ENCODE results near the gene IFIT3. TPM values are rescaled to one million over a fixed set of nuclear protein-coding genes. Genes with fewer than 3 reads are reported as not detected.
"Not testable (repeated sequence)": the region's sequence is repeated elsewhere in the genome, so short reads cannot be mapped to it uniquely, and the experiment has no call there.

IFIT3 gene
- polyA plus RNA-seq, 4 donors, result 16.2 to 19.5 (median 16.9) TPM

DNA sequence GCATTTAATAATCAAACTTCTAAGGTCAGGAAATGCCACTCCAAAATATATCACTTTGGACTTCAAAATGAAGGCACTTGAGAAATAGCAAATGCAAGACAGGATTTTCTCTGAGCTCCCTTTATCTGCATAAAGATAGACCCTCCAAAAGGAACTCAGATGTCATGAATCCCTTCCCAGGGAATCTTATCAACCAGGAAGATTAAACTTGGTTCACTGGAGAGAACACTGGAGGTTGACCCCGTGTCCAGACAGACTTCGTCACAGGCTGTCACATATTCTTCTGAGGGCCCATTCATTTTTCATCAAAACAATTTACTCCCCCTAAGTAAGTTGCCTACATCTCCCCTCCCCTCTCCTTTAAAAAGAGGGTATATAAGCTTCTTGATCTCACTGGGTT lies 21.2 kb downstream of the IFIT3 start:
- no peak overlapping the region for H3K4me3 ChIP-seq (ENCODE audit: low read depth in 1 of 3, low read length in 3 of 3)
- no peaks in the 10 kb centered on the region for H3K27me3 ChIP-seq (ENCODE audit: control insufficient read depth in 3 of 3, insufficient read depth in 3 of 3, low read length in 3 of 3)
- WGBS, 3 donors, result 47 to 73% (median 67%) methylated on average over 2 of the region's 2 CpGs
- DNase-seq, result no peak
- FAIRE-seq, result no peak
- peaks cover 0 to 68% (median 10%) of the 10 kb centered on the region in 3 donors for H3K4me1 ChIP-seq (ENCODE audit: control insufficient read depth in 3 of 3, insufficient read depth in 2 of 3, low read depth in 1 of 3, low read length in 2 of 3)
- H3K36me3 ChIP-seq (ENCODE audit: control insufficient read depth in 3 of 3, insufficient read depth in 2 of 3, low read depth in 1 of 3, low read length in 3 of 3), result no peaks in the 10 kb centered on the region
- H3K9me3 ChIP-seq (ENCODE audit: control insufficient read depth in 2 of 2, insufficient read depth in 1 of 2, low read depth in 1 of 2, low read length in 1 of 2), result peaks cover 0 to 9% of the 10 kb centered on the region in 2 donors
- H3K27ac ChIP-seq (ENCODE audit: low read depth in 1 of 3, low read length in 2 of 3), result peak overlapping the region in 1 of 3 donors; percentile 98

DNA sequence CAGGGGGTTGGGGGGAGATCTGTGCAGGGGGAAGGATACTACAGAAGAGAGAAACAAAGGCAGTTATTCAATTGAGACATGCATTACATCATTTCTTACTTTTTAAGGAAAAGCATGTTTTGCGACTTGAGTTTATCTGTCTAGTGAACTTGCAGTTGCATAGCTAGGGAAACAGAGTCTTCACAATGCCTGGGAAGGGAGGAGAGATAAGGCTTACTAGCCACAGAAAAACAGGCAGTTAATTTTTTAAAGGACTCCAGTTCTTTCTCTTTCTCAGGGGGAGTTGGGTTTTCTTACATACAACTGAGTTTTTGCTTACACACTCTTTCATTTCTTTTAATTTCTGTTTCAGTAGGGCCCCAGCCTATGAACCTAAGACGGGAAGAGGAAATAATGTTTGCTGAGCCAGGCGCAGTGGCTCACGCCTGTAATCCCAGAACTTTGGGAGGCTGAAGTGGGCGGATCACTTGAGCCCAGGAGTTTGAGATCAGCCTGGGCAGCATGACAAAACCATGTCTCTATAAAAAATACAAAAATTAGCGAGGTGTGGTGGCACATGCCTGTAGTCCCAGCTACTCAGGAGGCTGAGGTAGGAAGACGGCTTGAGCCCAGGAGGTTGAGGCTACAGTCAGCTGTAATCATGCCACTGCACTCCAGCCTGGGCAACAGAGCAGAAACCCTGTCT lies 23.0 kb downstream of the IFIT3 start:
- Histone ChIP-seq H3K4me1 (ENCODE audit: control insufficient read depth in 3 of 3, insufficient read depth in 2 of 3, low read depth in 1 of 3, low read length in 2 of 3) (peaks cover 0 to 68% (median 10%) of the 10 kb centered on the region in 3 donors), H3K27ac (ENCODE audit: low read depth in 1 of 3, low read length in 2 of 3) (peak overlapping the region; percentile 82 to 98 (median 83)), H3K9me3 (ENCODE audit: control insufficient read depth in 2 of 2, insufficient read depth in 1 of 2, low read depth in 1 of 2, low read length in 1 of 2) (peaks cover 0 to 12% of the 10 kb centered on the region in 2 donors)
- DNase-seq, result peak; percentile 49 to 58
- H3K36me3 ChIP-seq (ENCODE audit: control insufficient read depth in 3 of 3, insufficient read depth in 2 of 3, low read depth in 1 of 3, low read length in 3 of 3); FAIRE-seq; H3K4me3 ChIP-seq (ENCODE audit: low read depth in 1 of 3, low read length in 3 of 3); H3K27me3 ChIP-seq (ENCODE audit: control insufficient read depth in 3 of 3, insufficient read depth in 3 of 3, low read length in 3 of 3): not testable (repeated sequence)
- 7 to 18% (median 16%) methylated on average over 7 of the region's 7 CpGs for WGBS, 3 donors

DNA sequence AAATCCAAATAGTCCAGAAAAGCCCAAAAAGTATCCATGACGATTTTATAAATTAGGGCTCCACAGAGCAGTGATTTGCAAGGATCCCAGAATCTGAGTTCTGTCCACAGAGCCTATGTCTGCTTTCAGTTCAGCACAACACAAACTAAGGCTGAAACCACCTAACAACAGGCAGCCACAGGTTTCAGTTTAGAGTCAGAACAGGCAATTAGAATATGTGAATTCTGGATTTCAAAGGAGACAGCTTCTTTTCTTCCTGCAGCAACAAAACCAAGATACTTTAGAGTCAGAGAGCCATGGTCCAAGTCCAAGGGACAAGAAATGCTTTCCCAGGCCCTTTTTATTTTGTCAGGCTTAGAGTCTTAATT lies 23.6 kb downstream of the IFIT3 start:
- Histone ChIP-seq H3K27me3 (ENCODE audit: control insufficient read depth in 3 of 3, insufficient read depth in 3 of 3, low read length in 3 of 3) (no peaks in the 10 kb centered on the region), H3K36me3 (ENCODE audit: control insufficient read depth in 3 of 3, insufficient read depth in 2 of 3, low read depth in 1 of 3, low read length in 3 of 3) (no peaks in the 10 kb centered on the region), H3K9me3 (ENCODE audit: control insufficient read depth in 2 of 2, insufficient read depth in 1 of 2, low read depth in 1 of 2, low read length in 1 of 2) (peaks cover 0 to 12% of the 10 kb centered on the region in 2 donors), H3K4me3 (ENCODE audit: low read depth in 1 of 3, low read length in 3 of 3) (no peak overlapping the region), H3K27ac (ENCODE audit: low read depth in 1 of 3, low read length in 2 of 3) (peak overlapping the region; percentile 82 to 98 (median 83)), H3K4me1 (ENCODE audit: control insufficient read depth in 3 of 3, insufficient read depth in 2 of 3, low read depth in 1 of 3, low read length in 2 of 3) (peaks cover 0 to 62% (median 10%) of the 10 kb centered on the region in 3 donors)
- WGBS, 3 donors, result 7 to 33% (median 24%) methylated on average over 1 of the region's 1 CpG
- peak in 1 of 2 donors; percentile 37 for DNase-seq
- FAIRE-seq, result no peak

DNA sequence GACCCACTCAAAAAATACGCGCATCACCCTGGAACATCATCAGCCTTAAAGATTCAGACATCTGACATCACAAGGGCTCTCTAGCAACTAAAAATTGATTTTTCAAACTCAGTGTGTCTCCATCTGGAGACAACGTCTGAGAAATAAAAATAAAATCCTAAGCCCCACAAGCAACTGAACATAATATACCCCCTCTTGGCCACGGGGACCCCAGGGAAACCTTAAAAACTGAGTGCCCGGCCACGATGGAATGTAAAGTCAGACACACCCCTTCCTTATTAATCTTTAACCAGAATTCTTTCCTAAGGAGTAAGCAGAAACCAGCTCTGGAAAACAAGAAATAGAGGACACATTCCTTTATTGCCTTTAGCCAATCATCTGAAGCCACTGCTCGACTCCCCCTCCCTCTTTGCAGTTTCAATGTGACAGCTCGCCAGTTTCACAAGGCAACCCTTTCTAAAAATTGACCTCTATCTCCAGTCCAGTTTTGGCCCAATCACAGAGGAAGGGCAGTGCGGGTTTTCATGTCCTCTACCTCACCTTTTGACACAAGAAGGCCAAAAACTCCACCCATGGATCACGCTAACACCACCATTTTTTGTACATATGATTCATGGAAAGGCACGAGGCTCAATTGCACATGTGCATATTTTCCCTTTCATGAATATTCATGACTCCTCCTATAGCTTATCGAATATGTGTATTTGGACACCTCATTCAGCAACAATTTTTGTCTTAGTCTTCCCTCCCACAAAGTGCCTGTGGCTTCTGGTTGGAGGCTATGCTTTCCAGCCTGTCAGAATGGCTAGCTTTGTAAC lies 24.2 kb downstream of the IFIT3 start:
- Histone ChIP-seq H3K4me3 (ENCODE audit: low read depth in 1 of 3, low read length in 3 of 3) (peak overlapping the region in 1 of 3 donors; percentile 8), H3K9me3 (ENCODE audit: control insufficient read depth in 2 of 2, insufficient read depth in 1 of 2, low read depth in 1 of 2, low read length in 1 of 2) (peaks cover 0 to 12% of the 10 kb centered on the region in 2 donors), H3K36me3 (ENCODE audit: control insufficient read depth in 3 of 3, insufficient read depth in 2 of 3, low read depth in 1 of 3, low read length in 3 of 3) (no peaks in the 10 kb centered on the region), H3K27me3 (ENCODE audit: control insufficient read depth in 3 of 3, insufficient read depth in 3 of 3, low read length in 3 of 3) (no peaks in the 10 kb centered on the region), H3K4me1 (ENCODE audit: control insufficient read depth in 3 of 3, insufficient read depth in 2 of 3, low read depth in 1 of 3, low read length in 2 of 3) (peaks cover 0 to 60% (median 5%) of the 10 kb centered on the region in 3 donors), H3K27ac (ENCODE audit: low read depth in 1 of 3, low read length in 2 of 3) (peak overlapping the region; percentile 82 to 98 (median 83))
- DNase-seq (peak; percentile 76 to 90), FAIRE-seq (no peak)
- WGBS, 3 donors, result 14 to 35% (median 22%) methylated on average over 12 of the region's 12 CpGs

DNA sequence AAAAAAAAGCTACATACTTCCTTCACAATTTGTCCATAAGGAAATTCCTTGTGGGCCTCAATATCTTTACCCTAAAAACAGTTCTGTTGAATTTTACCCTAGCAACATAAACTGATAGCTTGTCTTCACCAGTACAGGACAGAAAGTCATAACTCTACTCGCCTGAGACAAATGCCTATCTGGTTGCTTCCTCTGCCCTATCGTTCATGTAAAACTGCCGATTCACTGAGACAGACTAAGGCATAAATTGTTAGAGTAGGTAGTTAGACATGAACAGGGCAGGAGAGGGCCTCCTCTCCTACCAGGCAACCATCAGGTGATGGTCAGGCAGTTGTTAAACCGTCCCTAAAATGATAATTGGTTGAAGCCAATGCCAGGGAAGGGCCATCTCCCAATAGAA lies 25.0 kb downstream of the IFIT3 start:
- H3K4me3 ChIP-seq (ENCODE audit: low read depth in 1 of 3, low read length in 3 of 3), result no peak overlapping the region
- 91 to 95% (median 94%) methylated on average over 4 of the region's 4 CpGs for WGBS, 3 donors
- peaks cover 0 to 12% of the 10 kb centered on the region in 2 donors for H3K9me3 ChIP-seq (ENCODE audit: control insufficient read depth in 2 of 2, insufficient read depth in 1 of 2, low read depth in 1 of 2, low read length in 1 of 2)
- no peaks in the 10 kb centered on the region for H3K36me3 ChIP-seq (ENCODE audit: control insufficient read depth in 3 of 3, insufficient read depth in 2 of 3, low read depth in 1 of 3, low read length in 3 of 3)
- DNase-seq (no peak), FAIRE-seq (no peak)
- H3K27ac ChIP-seq (ENCODE audit: low read depth in 1 of 3, low read length in 2 of 3), result peak overlapping the region in 1 of 3 donors; percentile 98
- H3K4me1 ChIP-seq (ENCODE audit: control insufficient read depth in 3 of 3, insufficient read depth in 2 of 3, low read depth in 1 of 3, low read length in 2 of 3), result peaks cover 0 to 57% (median 5%) of the 10 kb centered on the region in 3 donors
- H3K27me3 ChIP-seq (ENCODE audit: control insufficient read depth in 3 of 3, insufficient read depth in 3 of 3, low read length in 3 of 3), result no peaks in the 10 kb centered on the region

DNA sequence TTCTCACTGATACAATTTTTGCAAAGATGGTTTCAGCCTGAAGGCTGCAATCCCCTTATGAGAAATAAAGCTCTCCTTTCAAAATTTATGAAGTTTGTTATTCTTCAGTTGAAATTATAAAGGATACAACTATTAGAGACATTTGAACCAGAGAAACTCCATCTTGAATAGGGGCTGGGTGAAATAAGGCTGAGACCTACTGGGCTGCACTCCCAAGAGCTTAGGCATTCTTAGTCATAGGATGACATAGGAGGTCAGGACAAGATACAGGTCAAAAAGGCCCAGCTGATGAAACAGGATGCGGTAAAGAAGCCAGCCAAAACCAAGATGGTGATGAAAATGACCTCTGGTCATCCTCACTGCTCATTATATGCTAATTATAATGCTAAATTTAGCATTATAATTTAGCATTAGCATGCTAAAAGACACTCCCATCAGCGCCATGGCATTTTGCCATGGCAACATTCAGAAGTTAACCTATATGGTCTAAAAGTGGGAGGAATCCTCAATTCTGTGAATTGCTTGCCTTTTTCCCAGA lies 27.7 kb downstream of the IFIT3 start:
- peaks cover 0 to 39% (median 3%) of the 10 kb centered on the region in 3 donors for H3K4me1 ChIP-seq (ENCODE audit: control insufficient read depth in 3 of 3, insufficient read depth in 2 of 3, low read depth in 1 of 3, low read length in 2 of 3)
- WGBS, 3 donors, result 92 to 97% (median 93%) methylated on average over 2 of the region's 2 CpGs
- no peak overlapping the region for H3K27ac ChIP-seq (ENCODE audit: low read depth in 1 of 3, low read length in 2 of 3)
- no peaks in the 10 kb centered on the region for H3K27me3 ChIP-seq (ENCODE audit: control insufficient read depth in 3 of 3, insufficient read depth in 3 of 3, low read length in 3 of 3)
- no peak overlapping the region for H3K4me3 ChIP-seq (ENCODE audit: low read depth in 1 of 3, low read length in 3 of 3)
- FAIRE-seq (no peak), DNase-seq (no peak)
- H3K36me3 ChIP-seq (ENCODE audit: control insufficient read depth in 3 of 3, insufficient read depth in 2 of 3, low read depth in 1 of 3, low read length in 3 of 3), result no peaks in the 10 kb centered on the region
- peaks cover 0 to 12% of the 10 kb centered on the region in 2 donors for H3K9me3 ChIP-seq (ENCODE audit: control insufficient read depth in 2 of 2, insufficient read depth in 1 of 2, low read depth in 1 of 2, low read length in 1 of 2)

DNA sequence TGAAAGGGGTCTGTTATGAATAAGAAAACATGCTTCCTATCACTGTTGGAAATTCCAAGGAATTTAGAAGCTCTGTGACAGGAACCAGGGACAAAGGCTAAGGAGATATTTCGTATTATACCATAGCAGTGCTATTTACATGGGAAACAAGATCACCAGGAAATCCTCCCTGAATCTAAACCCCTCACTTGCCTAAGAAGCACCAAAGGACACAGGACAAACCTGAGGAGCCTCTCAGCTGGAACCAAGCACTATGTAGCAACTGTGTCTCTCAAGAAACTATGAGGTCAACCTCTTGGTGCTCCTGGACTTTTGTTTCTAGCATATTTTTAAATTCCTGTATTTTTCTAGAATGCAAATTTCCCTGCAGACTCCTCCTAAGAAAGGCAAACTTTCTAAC lies 29.3 kb downstream of the IFIT3 start:
- DNase-seq (no peak), FAIRE-seq (no peak)
- Histone ChIP-seq H3K27ac (ENCODE audit: low read depth in 1 of 3, low read length in 2 of 3) (no peak overlapping the region), H3K4me3 (ENCODE audit: low read depth in 1 of 3, low read length in 3 of 3) (no peak overlapping the region), H3K27me3 (ENCODE audit: control insufficient read depth in 3 of 3, insufficient read depth in 3 of 3, low read length in 3 of 3) (no peaks in the 10 kb centered on the region), H3K9me3 (ENCODE audit: control insufficient read depth in 2 of 2, insufficient read depth in 1 of 2, low read depth in 1 of 2, low read length in 1 of 2) (peaks cover 0 to 12% of the 10 kb centered on the region in 2 donors), H3K36me3 (ENCODE audit: control insufficient read depth in 3 of 3, insufficient read depth in 2 of 3, low read depth in 1 of 3, low read length in 3 of 3) (no peaks in the 10 kb centered on the region), H3K4me1 (ENCODE audit: control insufficient read depth in 3 of 3, insufficient read depth in 2 of 3, low read depth in 1 of 3, low read length in 2 of 3) (peaks cover 0 to 26% (median 0%) of the 10 kb centered on the region in 3 donors)
- WGBS, 3 donors, result 47 to 68% (median 55%) methylated on average over 1 of the region's 1 CpG

DNA sequence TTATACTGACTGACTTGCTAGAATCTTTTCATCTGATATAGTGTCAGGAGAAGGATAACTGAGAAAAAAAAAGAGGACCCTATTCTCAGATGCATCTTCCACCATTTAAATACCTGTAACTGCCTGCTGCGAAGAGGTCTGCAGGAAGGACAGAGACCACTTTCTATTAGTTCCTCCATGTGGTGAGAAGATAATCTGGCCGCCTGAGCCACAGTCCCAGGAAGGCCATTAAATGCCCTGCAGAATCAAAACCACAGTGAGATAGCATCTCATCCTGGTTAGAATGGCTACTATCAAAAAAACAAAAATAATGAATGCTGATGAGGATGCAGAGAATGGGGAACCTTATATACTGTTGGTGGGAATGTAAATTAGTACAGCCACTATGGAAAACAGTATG lies 30.2 kb downstream of the IFIT3 start:
- no peak overlapping the region for H3K27ac ChIP-seq (ENCODE audit: low read depth in 1 of 3, low read length in 2 of 3)
- H3K4me3 ChIP-seq (ENCODE audit: low read depth in 1 of 3, low read length in 3 of 3), result no peak overlapping the region
- peaks cover 0 to 20% (median 0%) of the 10 kb centered on the region in 3 donors for H3K4me1 ChIP-seq (ENCODE audit: control insufficient read depth in 3 of 3, insufficient read depth in 2 of 3, low read depth in 1 of 3, low read length in 2 of 3)
- FAIRE-seq, result no peak
- WGBS, 3 donors, result 76 to 87% (median 84%) methylated on average over 2 of the region's 2 CpGs
- H3K27me3 ChIP-seq (ENCODE audit: control insufficient read depth in 3 of 3, insufficient read depth in 3 of 3, low read length in 3 of 3), result no peaks in the 10 kb centered on the region
- DNase-seq, result no peak
- H3K36me3 ChIP-seq (ENCODE audit: control insufficient read depth in 3 of 3, insufficient read depth in 2 of 3, low read depth in 1 of 3, low read length in 3 of 3), result no peaks in the 10 kb centered on the region
- H3K9me3 ChIP-seq (ENCODE audit: control insufficient read depth in 2 of 2, insufficient read depth in 1 of 2, low read depth in 1 of 2, low read length in 1 of 2), result peaks cover 0 to 12% of the 10 kb centered on the region in 2 donors
